Cardiac muscle cell (in vitro differentiated cells and primary cell): Measurements from ENCODE around the gene SBF1. TPM values are rescaled to one million over a fixed set of nuclear protein-coding genes. Genes with fewer than 3 reads are reported as not detected.
A peak's percentile ranks its signal among the peaks of the same experiment; 100 is the strongest.

ENCODE experiments used
- DNase-seq, 2 donors: peaks; one replicate each; pipeline versions ENCODE4 v3.0.0 to v3.0.0-alpha.2; 2010 to 2017; ENCODE audit warnings: low read depth in 1 of 2, low spot score in 1 of 2
- H3K27ac ChIP-seq: fragments of 200-600 bp; sonication (generic); 2 replicates; pipeline ENCODE4 v1.5.1; 2016
- H3K27me3 ChIP-seq: fragments of 200-600 bp; sonication (generic); 2 replicates; pipeline ENCODE4 v1.6.0; 2016; ENCODE audit warnings: control low read depth
- H3K36me3 ChIP-seq: fragments of 200-600 bp; sonication (generic); 2 replicates; pipeline ENCODE4 v1.5.1; 2016; ENCODE audit warnings: control low read depth
- H3K4me1 ChIP-seq: fragments of 200-600 bp; sonication (generic); 2 replicates; pipeline ENCODE4 v1.8.1; 2017; ENCODE audit warnings: low read depth, mild to moderate bottlenecking, mixed run types
- H3K4me3 ChIP-seq: fragments of 200-600 bp; sonication (generic); 2 replicates; pipeline ENCODE4 v1.5.1; 2016; ENCODE audit warnings: mild to moderate bottlenecking
- H3K9me3 ChIP-seq: fragments of 200-600 bp; sonication (generic); 2 replicates; pipeline ENCODE4 v1.5.1; 2017; ENCODE audit warnings: low read depth, mild to moderate bottlenecking, control low read depth
- CTCF ChIP-seq: IDR thresholded peaks from 2 replicates; pipeline ENCODE4 v1.5.1; 2012; ENCODE audit warnings: low read depth, mild to moderate bottlenecking, low read length
- polyA plus RNA-seq: library from polyadenylated mRNA; unstranded; fragments of >200 nt; fragmentation: Nextera tagmentation; extraction: Ambion mirVana; gene quantifications from 2 replicates; pipeline ENCODE4 v1.2.1, GENCODE V29; 2016
- total RNA-seq: library from RNA; depleted of rRNA; stranded (reverse); fragments of >200 nt; gene quantifications from 2 replicates; pipeline ENCODE4 v1.2.3, GENCODE V29; 2016

SBF1 gene
- total and polyA plus RNA-seq, 2 experiments from 2014 or later: 39.1 to 111 TPM

DNA sequence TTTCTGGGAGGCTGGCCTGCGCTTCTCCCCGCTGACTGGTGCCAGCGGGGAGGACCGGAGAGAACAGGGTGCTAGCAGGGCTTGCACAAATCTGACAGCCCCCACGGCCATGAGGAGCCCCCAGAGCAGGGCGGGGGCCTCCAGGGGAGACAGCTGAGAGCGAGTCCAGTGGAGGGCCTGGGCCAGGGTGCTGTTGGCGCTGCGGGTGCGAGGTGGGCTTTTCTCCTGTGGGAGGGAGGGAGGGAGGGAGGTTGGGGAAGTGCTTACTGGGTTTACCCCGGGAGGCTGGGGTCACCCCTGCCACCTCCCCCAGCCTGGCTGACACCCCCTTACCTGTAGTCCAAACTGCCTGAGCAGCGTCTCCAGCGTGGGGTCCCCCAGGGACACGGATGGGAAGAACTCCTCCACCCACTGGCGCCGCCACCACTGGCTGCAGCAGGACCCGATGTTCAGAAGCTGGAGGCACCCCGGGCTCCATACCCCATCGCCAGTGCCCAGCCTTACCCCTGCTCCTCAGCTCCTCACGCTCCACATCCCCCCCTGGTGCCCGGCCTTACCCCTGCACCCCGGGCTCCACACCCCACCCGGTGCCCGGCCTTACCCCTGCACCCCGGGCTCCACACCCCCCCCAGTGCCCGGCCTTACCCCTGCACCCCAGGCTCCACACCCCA is 28.8 kb upstream of the SBF1 start:
- no peak for DNase-seq
- no peaks in the 10 kb centered on the region for H3K27me3 ChIP-seq
- TF ChIP-seq CTCF: no peak
- peaks cover 8% of the 10 kb centered on the region for H3K36me3 ChIP-seq
- H3K4me3 ChIP-seq: no peak overlapping the region
- peaks cover under 1% of the 10 kb centered on the region for H3K4me1 ChIP-seq
- no peak overlapping the region for H3K27ac ChIP-seq
- H3K9me3 ChIP-seq: no peaks in the 10 kb centered on the region

- Histone ChIP-seq H3K27me3 (no peaks in the 10 kb centered on the region), H3K4me3 (no peak overlapping the region), H3K27ac (no peak overlapping the region), H3K4me1 (no peaks in the 10 kb centered on the region), H3K9me3 (no peaks in the 10 kb centered on the region), H3K36me3 (peaks cover 8% of the 10 kb centered on the region)
- TF ChIP-seq CTCF: no peak
- no peak for DNase-seq
Observed at GRCh38 chr22:50502628-50503474, 28.0 kb upstream of the SBF1 start.

DNA sequence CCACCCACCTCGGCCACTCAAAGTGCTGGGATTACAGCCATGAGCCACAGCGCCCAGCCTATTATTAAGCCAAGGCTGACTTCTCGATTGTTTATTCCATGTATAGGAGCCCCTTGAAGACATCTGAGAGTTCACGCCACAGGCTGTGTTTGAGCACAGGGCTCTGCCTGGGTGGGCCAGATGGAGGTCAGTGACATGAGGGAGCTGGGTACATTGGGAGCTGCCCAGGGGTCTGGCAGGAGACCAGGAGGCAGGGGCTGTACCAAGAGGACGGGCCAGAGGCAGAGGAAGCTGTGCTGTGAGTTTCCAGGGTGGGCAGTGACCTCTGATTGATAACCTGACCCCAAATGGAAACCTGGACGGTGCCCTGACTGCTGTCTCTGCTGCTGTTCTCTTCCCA is 27.3 kb upstream of the SBF1 start:
- TF ChIP-seq CTCF: no peak

DNA sequence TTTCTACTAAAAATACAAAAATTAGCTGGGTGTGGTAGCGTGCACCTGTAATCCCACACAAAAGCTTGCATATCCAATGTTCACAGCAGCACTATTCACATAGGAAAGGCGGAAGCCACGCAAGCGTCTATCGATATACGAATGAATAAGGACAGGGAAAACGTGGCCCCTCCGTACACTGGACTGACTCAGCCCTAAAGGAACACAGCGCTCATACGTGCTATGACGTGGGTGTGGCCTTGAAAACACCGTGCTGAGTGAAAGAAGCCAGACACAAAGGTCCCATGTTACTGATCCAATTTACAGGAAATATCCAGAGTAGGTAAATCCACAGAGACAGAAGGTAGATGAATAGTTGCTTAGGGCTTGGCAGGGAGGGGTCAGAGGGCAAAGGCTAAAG is 25.6 kb upstream of the SBF1 start:
- H3K27ac ChIP-seq: no peak overlapping the region
- no peak overlapping the region for H3K4me3 ChIP-seq
- peaks cover 4% of the 10 kb centered on the region for H3K36me3 ChIP-seq
- no peak for DNase-seq
- TF ChIP-seq CTCF: no peak
- no peaks in the 10 kb centered on the region for H3K4me1 ChIP-seq
- H3K9me3 ChIP-seq: no peaks in the 10 kb centered on the region
- H3K27me3 ChIP-seq: no peaks in the 10 kb centered on the region

More for the DNA sequence above, 27.3 kb upstream of the SBF1 start:
- no peak for DNase-seq
- Histone ChIP-seq H3K4me3 (no peak overlapping the region), H3K27me3 (no peaks in the 10 kb centered on the region), H3K27ac (no peak overlapping the region), H3K4me1 (no peaks in the 10 kb centered on the region), H3K9me3 (no peaks in the 10 kb centered on the region), H3K36me3 (peaks cover 8% of the 10 kb centered on the region)

DNA sequence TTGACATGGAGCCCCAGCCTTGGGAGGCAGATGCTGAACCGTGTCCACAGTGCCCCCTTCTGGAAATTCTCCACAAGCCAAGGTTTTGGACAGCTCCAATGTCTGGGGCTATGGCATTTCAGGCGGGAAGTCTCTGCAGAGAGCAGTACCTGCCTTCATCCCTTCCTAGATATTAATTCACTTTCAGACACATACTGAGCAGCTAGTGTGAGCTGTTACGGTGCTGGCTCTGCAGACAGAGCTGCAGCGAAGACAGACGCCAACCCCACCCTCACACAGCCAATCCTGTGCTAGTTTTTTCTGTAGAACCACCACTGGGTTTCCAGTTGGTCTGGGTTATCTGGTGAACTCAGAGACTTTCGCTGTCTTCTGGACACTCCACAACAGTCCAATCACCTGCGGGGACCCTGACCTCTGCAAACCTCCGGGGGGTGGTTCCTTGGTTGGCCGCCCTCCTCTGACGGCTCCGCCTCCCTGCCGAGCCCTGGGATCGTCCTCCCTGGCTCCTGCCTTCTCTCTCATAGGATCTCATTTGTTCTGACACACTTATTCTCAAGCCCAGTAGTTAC is 23.6 kb upstream of the SBF1 start:
- no peaks in the 10 kb centered on the region for H3K27me3 ChIP-seq
- H3K36me3 ChIP-seq: no peaks in the 10 kb centered on the region
- no peaks in the 10 kb centered on the region for H3K4me1 ChIP-seq
- no peak overlapping the region for H3K27ac ChIP-seq
- DNase-seq: peak; percentile 70 to 86
- H3K9me3 ChIP-seq: no peaks in the 10 kb centered on the region
- no peak overlapping the region for H3K4me3 ChIP-seq
- peak; percentile 79 for TF ChIP-seq CTCF
